ENCODE results near the gene MORF4L2. TPM values are rescaled to one million over a fixed set of nuclear protein-coding genes. Genes with fewer than 3 reads are reported as not detected.

MORF4L2 gene
- total RNA-seq, 4 donors from 2014 or later: 150 to 203 (median 193) TPM

DNA sequence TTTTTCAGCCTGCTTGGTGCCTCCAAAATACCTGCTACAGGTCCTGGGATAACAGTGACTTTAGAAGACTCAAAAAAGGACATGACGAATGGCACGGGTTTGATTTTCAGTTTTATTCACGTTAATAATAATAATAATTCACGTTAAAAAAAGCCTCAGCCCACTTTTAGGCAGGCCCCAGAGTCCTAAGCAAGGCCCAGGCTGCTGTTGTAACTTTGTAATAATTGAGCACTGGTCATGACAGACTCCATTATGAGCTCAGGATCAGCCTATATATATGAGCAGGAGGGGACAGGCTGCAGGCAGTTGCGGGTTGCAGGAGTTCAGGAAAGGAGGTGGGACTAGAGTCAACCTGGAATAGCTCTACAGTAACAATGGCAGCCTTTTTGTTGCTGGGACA, 24.1 kb upstream of the MORF4L2 start, which contains the start of gene TMEM31:
Gene TMEM31, plus strand, starts transcription at position 301 of the 400 bp plus-strand sequence. CDS start 1,350 bp downstream, outside the sequence.
- DNase-seq (ENCODE audit: low spot score in 2 of 2): no peak
- no peak within 1 kb of the TSS for H3K4me3 ChIP-seq (ENCODE audit: low read depth, poor library complexity, severe bottlenecking)
- 85 to 96% methylated on average over 5 of the region's 5 CpGs for WGBS, 2 donors
- TF ChIP-seq CTCF (IDR thresholded peaks at IDR 0.05): no peak
- intact Hi-C loops (cut with DNase I; ENCODE audit: low total_unique reads): loop anchor here (10.0 kb wide), 1 partner anchor 64 kb away; the partner anchor contains the start of gene PLP1

DNA sequence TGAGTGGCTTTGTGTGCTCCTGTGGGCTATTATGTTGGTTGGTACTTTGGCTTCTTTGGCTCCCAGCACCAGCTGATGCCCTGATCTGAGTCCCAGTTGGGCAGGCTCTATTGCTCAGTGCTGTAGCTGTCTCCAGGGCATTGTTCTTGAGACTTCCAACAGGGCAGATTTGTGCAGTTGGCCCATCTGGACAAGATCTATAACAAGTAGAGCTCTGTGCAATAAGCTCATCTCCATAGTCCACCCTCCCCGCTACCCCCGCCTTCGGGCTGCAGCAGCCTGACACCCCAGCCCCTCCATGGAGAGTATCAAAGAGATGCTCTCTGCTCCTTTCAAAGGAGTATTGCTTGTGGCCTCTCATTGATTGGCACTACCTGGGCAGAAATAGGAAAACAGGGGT, 18.4 kb upstream of the MORF4L2 start:
- DNase-seq (ENCODE audit: low spot score in 2 of 2): no peak
- TF ChIP-seq CTCF (IDR thresholded peaks at IDR 0.05) (no peak), POLR2A (IDR thresholded peaks at IDR 0.05) (no peak)
- 96 to 98% methylated on average over 3 of the region's 3 CpGs for WGBS, 2 donors
- intact Hi-C loops (cut with DNase I; ENCODE audit: low total_unique reads): no loop called here
- H3K4me3 ChIP-seq (ENCODE audit: low read depth, poor library complexity, severe bottlenecking): no peak overlapping the region

DNA sequence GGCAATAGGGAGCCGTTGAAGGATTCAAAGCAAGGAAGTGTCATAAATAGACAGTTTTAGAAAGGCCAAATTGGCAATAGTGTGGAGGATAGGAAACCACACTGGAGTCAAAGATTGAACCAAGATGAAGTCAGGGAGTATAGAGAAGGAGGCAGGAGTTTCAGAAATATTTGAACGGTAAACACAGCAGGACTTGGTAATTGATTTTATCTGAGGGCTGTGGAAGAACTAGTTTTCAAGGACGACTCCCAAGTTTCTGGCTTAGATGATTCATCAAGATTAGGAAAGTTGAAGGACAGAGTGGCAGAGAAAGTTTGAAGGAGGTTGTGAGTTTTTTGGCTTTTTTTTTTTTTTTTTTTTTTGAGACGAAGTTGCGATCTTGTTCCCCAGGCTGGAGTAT, 12.7 kb upstream of the MORF4L2 start:
- no peak overlapping the region for H3K4me3 ChIP-seq (ENCODE audit: low read depth, poor library complexity, severe bottlenecking)
- no peak for DNase-seq (ENCODE audit: low spot score in 2 of 2)
- WGBS, 2 donors: 62 to 70% methylated on average over 5 of the region's 5 CpGs
- TF ChIP-seq POLR2A (IDR thresholded peaks at IDR 0.05) (no peak), CTCF (IDR thresholded peaks at IDR 0.05) (no peak)
- intact Hi-C loops (cut with DNase I; ENCODE audit: low total_unique reads): no loop called here

DNA sequence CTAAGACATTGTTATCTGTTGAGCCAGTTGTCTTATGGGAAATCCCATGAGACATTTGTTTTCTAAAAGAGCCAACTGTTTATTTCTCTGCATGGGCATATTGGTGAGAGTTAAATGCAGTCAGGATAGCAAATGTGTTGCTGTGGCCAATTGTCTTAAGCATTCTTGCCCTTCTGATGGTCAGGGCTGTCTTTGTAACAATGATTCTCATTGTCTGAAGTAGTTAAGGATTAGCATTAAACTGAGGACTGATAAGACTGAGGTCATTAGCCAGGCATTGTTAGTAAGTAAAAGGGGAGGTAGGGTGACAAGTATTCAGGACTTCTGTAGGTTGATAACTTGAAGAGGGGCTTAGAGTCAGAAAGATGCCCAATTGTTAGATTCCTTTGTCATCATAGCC, 11.2 kb upstream of the MORF4L2 start:
- TF ChIP-seq POLR2A (IDR thresholded peaks at IDR 0.05) (no peak), CTCF (IDR thresholded peaks at IDR 0.05) (no peak)
- intact Hi-C loops (cut with DNase I; ENCODE audit: low total_unique reads): no loop called here
- H3K4me3 ChIP-seq (ENCODE audit: low read depth, poor library complexity, severe bottlenecking): no peak overlapping the region
- DNase-seq (ENCODE audit: low spot score in 2 of 2): no peak

DNA sequence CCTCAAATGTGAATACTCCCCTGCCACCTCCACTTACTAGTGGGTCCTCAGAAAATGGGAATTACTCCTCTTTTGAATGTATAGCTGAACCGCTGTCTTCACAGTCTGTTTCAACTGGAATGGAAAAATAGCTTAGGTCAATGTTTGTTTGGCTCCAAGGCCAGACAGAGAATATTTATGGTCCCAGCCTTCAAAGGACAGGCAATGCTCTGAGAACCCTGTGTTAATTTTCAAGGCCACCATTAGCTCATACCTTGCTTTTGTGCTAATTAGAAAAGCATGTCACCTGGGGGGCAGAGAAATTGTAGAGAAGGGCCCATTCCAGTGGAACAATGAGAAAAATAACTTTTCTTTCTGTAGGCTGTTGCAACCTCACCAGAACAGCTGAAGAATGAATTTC, 4.6 kb upstream of the MORF4L2 start:
- H3K4me3 ChIP-seq (ENCODE audit: low read depth, poor library complexity, severe bottlenecking): no peak overlapping the region
- 78 to 94% methylated on average over 1 of the region's 1 CpG for whole genome bisulfite sequencing, 2 donors
- DNase-seq (ENCODE audit: low spot score in 2 of 2): no peak
- intact Hi-C loops (cut with DNase I; ENCODE audit: low total_unique reads): no loop called here
- TF ChIP-seq POLR2A (IDR thresholded peaks at IDR 0.05) (no peak), CTCF (IDR thresholded peaks at IDR 0.05) (no peak)

DNA sequence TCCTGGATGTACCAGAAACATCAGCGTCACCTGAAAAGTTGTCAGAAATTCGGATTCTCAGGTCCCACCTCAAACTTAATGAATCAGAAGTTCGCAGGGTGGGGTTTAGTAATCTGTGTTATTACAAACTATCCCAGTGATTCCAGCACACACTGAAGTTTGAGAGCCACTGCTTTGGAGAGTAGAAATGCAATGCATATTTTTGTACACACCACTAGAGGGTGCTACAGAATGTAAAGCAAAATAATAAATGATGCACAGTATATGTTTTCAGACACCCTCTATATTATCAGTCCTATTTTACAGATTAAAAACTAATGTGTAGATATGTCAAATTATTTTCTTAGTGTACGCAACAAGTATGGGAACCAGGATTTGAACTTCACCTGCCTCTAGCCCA, 2.4 kb upstream of the MORF4L2 start:
- WGBS, 2 donors: 29 to 43% methylated on average over 4 of the region's 4 CpGs
- no peak for TF ChIP-seq POLR2A (IDR thresholded peaks at IDR 0.05)
- no peak for TF ChIP-seq CTCF (IDR thresholded peaks at IDR 0.05)

More for the DNA sequence above, 2.4 kb upstream of the MORF4L2 start:
- intact Hi-C loops (cut with DNase I; ENCODE audit: low total_unique reads): no loop called here
- no peak for DNase-seq (ENCODE audit: low spot score in 2 of 2)
- no peak overlapping the region for H3K4me3 ChIP-seq (ENCODE audit: low read depth, poor library complexity, severe bottlenecking)
